Loucy (cell line): ENCODE measurements around the gene CHST14.

Experiments used
- H2AFZ ChIP-seq: fragments of 200-600 bp; sonication (generic); 2 replicates; pipeline ENCODE4 v1.6.0; 2016; ENCODE audit warnings: antibody characterized with exemption, mild to moderate bottlenecking, low read length, moderate library complexity
- H3F3A ChIP-seq: fragments of 200-600 bp; 2 replicates; pipeline ENCODE4 v1.6.0; 2016; ENCODE audit warnings: antibody characterized with exemption, low read depth, mild to moderate bottlenecking
- H3K27me3 ChIP-seq: fragments of 200-600 bp; sonication (generic); 2 replicates; pipeline ENCODE4 v1.6.1; 2014; ENCODE audit warnings: low read length, mild to moderate bottlenecking; ENCODE audit not compliant: insufficient read depth, poor library complexity, severe bottlenecking
- H3K36me3 ChIP-seq: fragments of 200-600 bp; sonication (generic); 2 replicates; pipeline ENCODE4 v1.6.1; 2016; ENCODE audit warnings: low read length; ENCODE audit not compliant: insufficient read depth
- H3K4me1 ChIP-seq: fragments of 200-600 bp; sonication (generic); 2 replicates; pipeline ENCODE4 v1.5.1; 2014; ENCODE audit warnings: low read length, mild to moderate bottlenecking; ENCODE audit not compliant: insufficient read depth, poor library complexity, severe bottlenecking
- H3K4me2 ChIP-seq: fragments of 200-600 bp; sonication (generic); 2 replicates; pipeline ENCODE4 v1.6.0; 2014; ENCODE audit warnings: antibody characterized with exemption, low read length, low read depth, mild to moderate bottlenecking; ENCODE audit not compliant: poor library complexity, severe bottlenecking
- H3K4me3 ChIP-seq: fragments of 200-600 bp; sonication (generic); 2 replicates; pipeline ENCODE4 v1.5.1; 2014; ENCODE audit warnings: low read length, mild to moderate bottlenecking, mixed read lengths; ENCODE audit not compliant: poor library complexity, severe bottlenecking
- H3K79me2 ChIP-seq: fragments of 200-600 bp; sonication (generic); 2 replicates; pipeline ENCODE4 v1.6.1; 2014; ENCODE audit warnings: low read length; ENCODE audit not compliant: insufficient read depth
- H3K9ac ChIP-seq: fragments of 200-600 bp; sonication (generic); 2 replicates; pipeline ENCODE4 v1.6.0; 2014; ENCODE audit warnings: mild to moderate bottlenecking, low read depth, low read length, moderate library complexity; ENCODE audit not compliant: poor library complexity, severe bottlenecking
- H3K9me2 ChIP-seq: fragments of 200-600 bp; sonication (generic); replicated peaks from 2 replicates; pipeline ENCODE4 v1.6.1; 2016; ENCODE audit warnings: low read depth, low read length, mixed read lengths
- H3K9me3 ChIP-seq: fragments of 200-600 bp; sonication (generic); 2 replicates; pipeline ENCODE4 v1.6.1; 2014; ENCODE audit warnings: mild to moderate bottlenecking, antibody characterized with exemption, low read length, low read depth; ENCODE audit not compliant: insufficient read depth
- H4K20me1 ChIP-seq: fragments of 200-600 bp; sonication (generic); 2 replicates; pipeline ENCODE4 v1.6.0; 2014; ENCODE audit warnings: antibody characterized with exemption, low read length, mild to moderate bottlenecking; ENCODE audit not compliant: insufficient read depth, poor library complexity, severe bottlenecking
- EZH2phosphoT487 ChIP-seq: fragments of 200-600 bp; IDR thresholded peaks from 2 replicates; pipeline ENCODE4 v1.6.1; 2018; ENCODE audit warnings: antibody characterized with exemption, mild to moderate bottlenecking, moderate library complexity, borderline replicate concordance
- TF ChIP-seq, protein P1 (sequence below): fragments of 200-600 bp; sonication (generic); conservative IDR thresholded peaks from 2 replicates; pipeline ENCODE4 v1.5.1; 2014; ENCODE audit warnings: mild to moderate bottlenecking, antibody characterized with exemption, low read length

The CHST14 gene

DNA sequence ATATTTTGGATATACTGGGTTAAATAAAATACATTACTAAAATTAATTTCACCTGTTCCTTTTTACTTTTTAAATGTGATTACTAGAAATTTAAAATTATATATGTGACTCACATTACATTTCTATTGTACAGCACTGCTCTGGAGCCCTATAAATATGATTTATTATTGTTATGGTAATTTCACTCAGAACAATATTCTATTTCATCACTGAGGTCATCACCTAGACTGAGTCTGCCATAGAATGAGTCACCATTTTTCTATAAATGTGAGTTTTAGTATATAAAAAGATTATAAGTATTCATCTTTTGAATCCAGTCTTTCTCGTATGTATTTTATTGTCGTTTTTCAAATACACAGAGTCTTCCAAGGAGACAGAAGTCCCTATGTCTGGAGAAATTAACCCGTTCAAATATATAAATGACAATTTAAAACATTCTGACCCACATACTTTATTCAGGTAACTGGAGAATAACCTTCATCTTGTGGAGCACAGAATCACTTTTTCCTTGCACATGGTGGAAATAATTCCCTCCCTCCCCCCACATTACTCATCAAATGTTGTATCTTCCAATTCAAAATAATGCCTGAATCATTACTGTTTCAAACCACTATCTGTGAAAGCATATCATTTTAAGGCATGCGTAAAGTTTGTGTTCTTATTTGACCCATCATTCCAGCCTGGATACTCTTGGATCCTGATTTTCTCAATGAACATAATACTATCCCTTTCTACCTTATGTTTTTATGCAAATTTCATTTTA lies 30.0 kb downstream of the CHST14 start:
- no peak overlapping the region for H3K4me2 ChIP-seq
- H3K9me3 ChIP-seq = no peaks in the 10 kb centered on the region
- no peaks in the 10 kb centered on the region for H3K79me2 ChIP-seq
- H3F3A ChIP-seq = no peaks in the 10 kb centered on the region
- no peaks in the 10 kb centered on the region for H3K9me2 ChIP-seq
- no peaks in the 10 kb centered on the region for H3K4me1 ChIP-seq
- no peak overlapping the region for H3K4me3 ChIP-seq
- TF ChIP-seq, protein P1, sequence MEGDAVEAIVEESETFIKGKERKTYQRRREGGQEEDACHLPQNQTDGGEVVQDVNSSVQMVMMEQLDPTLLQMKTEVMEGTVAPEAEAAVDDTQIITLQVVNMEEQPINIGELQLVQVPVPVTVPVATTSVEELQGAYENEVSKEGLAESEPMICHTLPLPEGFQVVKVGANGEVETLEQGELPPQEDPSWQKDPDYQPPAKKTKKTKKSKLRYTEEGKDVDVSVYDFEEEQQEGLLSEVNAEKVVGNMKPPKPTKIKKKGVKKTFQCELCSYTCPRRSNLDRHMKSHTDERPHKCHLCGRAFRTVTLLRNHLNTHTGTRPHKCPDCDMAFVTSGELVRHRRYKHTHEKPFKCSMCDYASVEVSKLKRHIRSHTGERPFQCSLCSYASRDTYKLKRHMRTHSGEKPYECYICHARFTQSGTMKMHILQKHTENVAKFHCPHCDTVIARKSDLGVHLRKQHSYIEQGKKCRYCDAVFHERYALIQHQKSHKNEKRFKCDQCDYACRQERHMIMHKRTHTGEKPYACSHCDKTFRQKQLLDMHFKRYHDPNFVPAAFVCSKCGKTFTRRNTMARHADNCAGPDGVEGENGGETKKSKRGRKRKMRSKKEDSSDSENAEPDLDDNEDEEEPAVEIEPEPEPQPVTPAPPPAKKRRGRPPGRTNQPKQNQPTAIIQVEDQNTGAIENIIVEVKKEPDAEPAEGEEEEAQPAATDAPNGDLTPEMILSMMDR = no peak
- TF ChIP-seq EZH2phosphoT487 = no peak
- H3K36me3 ChIP-seq = no peaks in the 10 kb centered on the region
- no peaks in the 10 kb centered on the region for H4K20me1 ChIP-seq
- H2AFZ ChIP-seq = no peak overlapping the region
- no peak overlapping the region for H3K9ac ChIP-seq
- no peaks in the 10 kb centered on the region for H3K27me3 ChIP-seq

DNA sequence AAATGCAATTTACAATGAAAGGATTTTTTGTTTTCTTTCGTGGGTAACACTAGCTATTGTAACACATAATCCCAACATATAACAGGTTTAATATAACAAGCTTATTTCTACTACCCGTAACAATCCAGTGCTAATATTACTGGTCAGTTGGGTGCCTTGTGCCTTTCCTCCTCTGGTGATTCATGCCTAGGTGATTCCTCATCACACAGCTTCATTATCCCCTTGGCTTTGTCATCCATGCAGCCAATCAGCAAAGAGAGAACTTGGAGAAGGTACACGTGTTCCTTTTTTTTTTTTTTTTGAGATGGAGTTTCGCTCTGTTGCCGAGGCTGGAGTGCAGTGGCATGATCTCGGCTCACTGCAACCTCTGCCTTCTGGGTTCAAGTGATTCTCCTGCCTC lies 30.7 kb downstream of the CHST14 start:
- no peaks in the 10 kb centered on the region for H3F3A ChIP-seq
- no peak overlapping the region for H3K9ac ChIP-seq
- H3K9me2 ChIP-seq = no peaks in the 10 kb centered on the region
- H3K9me3 ChIP-seq = no peaks in the 10 kb centered on the region
- no peak overlapping the region for H2AFZ ChIP-seq
- no peaks in the 10 kb centered on the region for H4K20me1 ChIP-seq
- H3K27me3 ChIP-seq = no peaks in the 10 kb centered on the region
- no peaks in the 10 kb centered on the region for H3K79me2 ChIP-seq
- H3K4me1 ChIP-seq = peaks cover under 1% of the 10 kb centered on the region
- TF ChIP-seq, protein P1 = no peak
- TF ChIP-seq EZH2phosphoT487 = no peak
- H3K4me3 ChIP-seq = no peak overlapping the region
- no peaks in the 10 kb centered on the region for H3K36me3 ChIP-seq
- no peak overlapping the region for H3K4me2 ChIP-seq

DNA sequence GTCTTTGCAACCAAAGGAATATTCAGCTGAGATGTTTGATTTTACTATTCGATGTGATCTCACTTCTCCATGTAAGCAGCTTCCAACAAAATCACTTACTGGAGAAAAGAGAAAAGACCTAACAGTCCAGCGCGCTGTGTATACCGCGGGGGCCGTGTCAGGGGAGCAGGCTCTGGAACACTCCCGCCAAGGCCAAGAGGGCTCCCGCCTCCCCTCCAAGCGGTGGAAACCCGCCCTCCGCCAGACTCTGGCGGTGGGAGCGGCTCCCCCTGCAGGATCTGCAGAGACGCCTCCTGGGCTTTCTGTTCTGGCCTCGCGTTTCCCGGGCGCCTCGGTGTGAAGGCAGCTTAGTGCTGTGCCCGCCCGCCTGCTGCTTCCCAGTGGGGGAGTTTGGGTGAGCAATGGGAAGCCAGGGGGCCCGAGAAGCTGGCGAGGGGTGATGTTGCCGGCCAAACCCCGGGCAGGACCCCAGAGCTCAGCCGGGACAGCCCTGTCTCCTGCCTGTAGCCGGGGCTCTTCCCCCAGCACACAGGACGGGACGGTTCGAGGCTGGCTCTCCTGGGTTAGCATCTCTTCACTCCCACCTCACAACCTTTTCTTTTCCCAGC lies 36.3 kb downstream of the CHST14 start:
- no peaks in the 10 kb centered on the region for H4K20me1 ChIP-seq
- H3K36me3 ChIP-seq = no peaks in the 10 kb centered on the region
- peaks cover 6% of the 10 kb centered on the region for H3K4me1 ChIP-seq
- no peaks in the 10 kb centered on the region for H3K27me3 ChIP-seq
- peak overlapping the region; percentile 49 for H3K9ac ChIP-seq
- no peaks in the 10 kb centered on the region for H3K9me3 ChIP-seq
- H3F3A ChIP-seq = no peaks in the 10 kb centered on the region
- H3K9me2 ChIP-seq = no peaks in the 10 kb centered on the region
- no peaks in the 10 kb centered on the region for H3K79me2 ChIP-seq
- TF ChIP-seq, protein P1 = peak; percentile 72
- TF ChIP-seq EZH2phosphoT487 = no peak
- peak overlapping the region; percentile 62 for H3K4me3 ChIP-seq
- H3K4me2 ChIP-seq = peak overlapping the region; percentile 72
- peak overlapping the region; percentile 97 for H2AFZ ChIP-seq
